ENCODE measurements around the gene PRAMEF25. TPM values are rescaled to one million over a fixed set of nuclear protein-coding genes. Genes with fewer than 3 reads are reported as not detected.

PRAMEF25 gene
- not detected in 2 replicates for total RNA-seq

DNA sequence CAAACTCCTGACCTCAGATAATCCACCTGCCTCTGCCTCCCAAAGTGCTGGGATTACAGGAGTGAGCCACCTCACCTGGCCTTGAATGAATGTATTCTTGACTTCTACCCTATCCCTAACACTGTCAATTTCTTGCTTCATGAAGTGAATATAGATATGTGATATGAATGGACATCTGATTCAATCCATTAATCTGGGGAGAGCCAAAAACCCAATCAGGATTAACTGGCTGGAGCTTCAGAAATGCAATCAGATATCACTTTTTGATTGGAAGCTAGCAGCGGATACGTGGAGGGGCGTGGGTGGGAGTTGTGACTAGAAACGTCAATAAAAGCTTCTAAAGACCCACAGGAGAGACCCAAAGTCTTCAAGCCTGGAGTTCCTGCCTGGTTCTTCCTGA, at the start of gene PRAMEF25:
Gene PRAMEF25, plus strand, starts transcription at position 301 of the 400 bp plus-strand sequence. CDS start 2,920 bp downstream, outside the sequence.

GRCh38 chr1:13056475-13056874, 14.1 kb upstream of the PRAMEF25 start, which contains the start of gene PRAMEF27:
Gene PRAMEF27, minus strand, starts transcription at chr1:13056575. Its CDS starts 2,916 bp downstream, at chr1:13053659.

GRCh38 chr1:13116754-13117153, 46.2 kb downstream of the PRAMEF25 start, which contains the start of gene HNRNPCL2:
Gene HNRNPCL2, minus strand, starts transcription at chr1:13116854. Its CDS starts 454 bp downstream, at chr1:13116400.

Other genes starting within 250 kb of the PRAMEF25 start
- not detected in 2 replicates for gene PRAMEF11, start 239.4 kb upstream of the PRAMEF25 start, total RNA-seq
- not detected in 2 replicates for gene HNRNPCL1, start 222.1 kb upstream of the PRAMEF25 start, total RNA-seq
- gene PRAMEF2, start 213.7 kb upstream of the PRAMEF25 start, total RNA-seq: not detected in 2 replicates
- not detected in 2 replicates for gene PRAMEF4, start 184.6 kb upstream of the PRAMEF25 start, total RNA-seq
- gene PRAMEF10, start 172.5 kb upstream of the PRAMEF25 start, total RNA-seq: not detected in 2 replicates
- gene PRAMEF7, start 154.2 kb upstream of the PRAMEF25 start, total RNA-seq: not detected in 2 replicates
- not detected in 2 replicates for gene PRAMEF6, start 123.2 kb upstream of the PRAMEF25 start, total RNA-seq
- not detected in 2 replicates for gene PRAMEF27, start 14.2 kb upstream of the PRAMEF25 start, total RNA-seq
- not detected in 2 replicates for gene HNRNPCL3, start 10.0 kb upstream of the PRAMEF25 start, total RNA-seq
- not detected in 2 replicates for gene HNRNPCL2, start 46.1 kb downstream of the PRAMEF25 start, total RNA-seq
- gene PRAMEF26, start 85.2 kb downstream of the PRAMEF25 start, total RNA-seq: not detected in 2 replicates
- gene HNRNPCL4, start 94.9 kb downstream of the PRAMEF25 start, total RNA-seq: not detected in 2 replicates
- not detected in 2 replicates for gene PRAMEF9, start 101.1 kb downstream of the PRAMEF25 start, total RNA-seq
- gene PRAMEF13, start 130.6 kb downstream of the PRAMEF25 start, total RNA-seq: not detected in 2 replicates
- gene PRAMEF18, start 155.4 kb downstream of the PRAMEF25 start, total RNA-seq: not detected in 2 replicates
- gene PRAMEF5, start 183.4 kb downstream of the PRAMEF25 start, total RNA-seq: not detected in 2 replicates
- gene PRAMEF8, start 214.4 kb downstream of the PRAMEF25 start, total RNA-seq: not detected in 2 replicates
- gene PRAMEF33, start 232.8 kb downstream of the PRAMEF25 start, total RNA-seq: not detected in 2 replicates
- not detected in 2 replicates for gene PRAMEF15, start 244.8 kb downstream of the PRAMEF25 start, total RNA-seq